Stimulated activated CD8-positive, alpha-beta memory T cell treated with anti-CD3 and anti-CD28 coated beads, Interleukin-12 subunit alpha, Interleukin-12 subunit beta, amount 100 ng/mL, for 1 hour (primary cell): ENCODE data around the gene CHKB.

ENCODE experiments used
- DNase-seq: peaks from one replicate; pipeline ENCODE4 v3.0.0-alpha.2; 2020; ENCODE audit warnings: low read depth

CHKB gene

GRCh38 chr22:50530877-50531545 is 51.6 kb downstream of the CHKB start:
- DNase-seq, result peak; percentile 75

- no peak for DNase-seq
These were observed 52.1 kb downstream of the CHKB start for GRCh38 chr22:50530580-50530876.

GRCh38 chr22:50529897-50530579 is 52.6 kb downstream of the CHKB start, which contains the start of gene TYMP:
Gene TYMP (minus strand): TSS chr22:50530012. CDS start chr22:50529709, 303 bp downstream.
- DNase-seq, result no peak

GRCh38 chr22:50529416-50529896 is 53.2 kb downstream of the CHKB start:
- DNase-seq, result no peak
